22Rv1 (cell line): ENCODE results near the gene BCAN.

Experiments
- CTCF ChIP-seq: fragments of 450-650 bp; IDR thresholded peaks from 2 replicates; pipeline ENCODE4 v1.5.1; 2017; ENCODE audit warnings: mild to moderate bottlenecking
- ZFX ChIP-seq: fragments of 450-650 bp; IDR thresholded peaks from 2 replicates; pipeline ENCODE4 v1.6.1; 2017; ENCODE audit warnings: antibody characterized with exemption, borderline replicate concordance

- TF ChIP-seq CTCF (no peak), ZFX (no peak)
These were observed 1.8 kb downstream of the BCAN start for GRCh38 chr1:156643778-156644092.
